Fibroblast of lung (primary cell): ENCODE measurements around the gene GVQW3. TPM values are rescaled to one million over a fixed set of nuclear protein-coding genes. Genes with fewer than 3 reads are reported as not detected.

Experiments
- DNase-seq, 2 donors: peaks; one replicate each; pipeline versions ENCODE4 v3.0.0 to v3.0.0-alpha.2; 2010; ENCODE audit warnings: low read depth in 2 of 2
- H2AFZ ChIP-seq: 2 replicates; pipeline ENCODE4 v1.5.1; 2012; ENCODE audit warnings: low read length, control low read depth, inconsistent platforms
- H3K27ac ChIP-seq: 2 replicates; pipeline ENCODE4 v1.5.1; 2011; ENCODE audit warnings: low read length, control low read depth; ENCODE audit not compliant: insufficient read depth
- H3K27me3 ChIP-seq: 2 replicates; pipeline ENCODE4 v1.5.1; 2011; ENCODE audit warnings: mild to moderate bottlenecking, low read length; ENCODE audit not compliant: control insufficient read depth, insufficient read depth
- H3K36me3 ChIP-seq: 2 replicates; pipeline ENCODE4 v1.5.1; 2011; ENCODE audit warnings: low read length; ENCODE audit not compliant: control insufficient read depth, insufficient read depth
- H3K4me1 ChIP-seq: 2 replicates; pipeline ENCODE4 v1.5.1; 2011; ENCODE audit warnings: low read length; ENCODE audit not compliant: control insufficient read depth, insufficient read depth; ENCODE audit errors: extremely low read depth
- H3K4me2 ChIP-seq: 2 replicates; pipeline ENCODE4 v1.5.1; 2011; ENCODE audit warnings: low read length, control low read depth; ENCODE audit not compliant: insufficient read depth; ENCODE audit errors: extremely low read depth
- H3K4me3 ChIP-seq, 4 experiments: fragments of 200-600 bp in 1 of 4; sonication (generic) in 1 of 4; replicated peaks in 1 of 4; 2 replicates each; pipeline ENCODE4 v1.5.1; 2011 to 2016; ENCODE audit warnings: low read length in 4 of 4, low read depth in 3 of 4, mild to moderate bottlenecking in 3 of 4, control low read depth in 2 of 4, inconsistent platforms in 1 of 4, mixed read lengths in 1 of 4; ENCODE audit not compliant: insufficient read depth in 1 of 4; ENCODE audit errors: control extremely low read depth in 1 of 4
- H3K79me2 ChIP-seq: 2 replicates; pipeline ENCODE4 v1.5.1; 2012; ENCODE audit warnings: mild to moderate bottlenecking, low read length, inconsistent platforms; ENCODE audit not compliant: control insufficient read depth, insufficient read depth
- H3K9ac ChIP-seq: 2 replicates; pipeline ENCODE4 v1.5.1; 2011; ENCODE audit warnings: mild to moderate bottlenecking, low read length, control low read depth; ENCODE audit not compliant: insufficient read depth
- H3K9me3 ChIP-seq: 2 replicates; pipeline ENCODE4 v1.5.1; 2012; ENCODE audit warnings: low read depth, low read length; ENCODE audit not compliant: control insufficient read depth, insufficient read depth
- H4K20me1 ChIP-seq: 2 replicates; pipeline ENCODE4 v1.5.1; 2011; ENCODE audit warnings: low read length; ENCODE audit not compliant: control insufficient read depth, insufficient read depth; ENCODE audit errors: extremely low read depth
- CTCF ChIP-seq, 2 donors: IDR thresholded peaks in 1 of 2; conservative IDR thresholded peaks in 1 of 2; 1 replicate in 1 of 2; 2 replicates in 1 of 2; pipeline ENCODE4 v1.5.1; 2011 to 2012; ENCODE audit warnings: low read length in 2 of 2, control low read depth in 1 of 2, inconsistent platforms in 1 of 2, low read depth in 1 of 2, mild to moderate bottlenecking in 1 of 2
- EZH2 ChIP-seq: IDR thresholded peaks from 2 replicates; pipeline ENCODE4 v1.5.1; 2012; ENCODE audit warnings: low read length, control low read depth, mild to moderate bottlenecking; ENCODE audit errors: missing control alignments
- polyA plus RNA-seq, 2 donors: library from polyadenylated mRNA; depleted of rRNA in 1 of 2; stranded (reverse) in 1 of 2; unstranded in 1 of 2; fragments of >200 nt; gene quantifications; 2 replicates each; pipeline ENCODE4 v1.2.1, GENCODE V29; 2011 to 2012; ENCODE audit warnings: missing spikeins in 1 of 2
- total RNA-seq: library from RNA; depleted of rRNA; stranded (reverse); fragments of >200 nt; gene quantifications from 2 replicates; pipeline ENCODE4 v1.2.1, GENCODE V29; 2014

Gene GVQW3
- total and polyA plus RNA-seq, 2 donors (not counting 1 experiment from before 2014, with no cell fraction given) = 1.3 to 1.4 TPM

- peak in 1 of 2 donors; percentile 52 for DNase-seq
- TF ChIP-seq EZH2 (no peak), CTCF (conservative IDR thresholded peaks at IDR 0.05 in 1 of 2, IDR thresholded peaks at IDR 0.05 in 1 of 2; ENCODE audit: low read depth in 1 of 2, low read length in 2 of 2) (no peak)
- H3K27ac ChIP-seq = no peak overlapping the region
Measured at GRCh38 chr11:76455331-76455730, 74.2 kb downstream of the GVQW3 start.

GRCh38 chr11:76455931-76456330 lies 74.8 kb downstream of the GVQW3 start:
- Histone ChIP-seq H3K4me1 (peaks cover 8% of the 10 kb centered on the region), H3K27me3 (no peaks in the 10 kb centered on the region), H2AFZ (no peak overlapping the region), H3K27ac (no peak overlapping the region), H3K79me2 (no peaks in the 10 kb centered on the region), H3K9me3 (no peaks in the 10 kb centered on the region), H3K4me3 (no peak overlapping the region), H3K36me3 (peaks cover 4% of the 10 kb centered on the region), H3K9ac (no peak overlapping the region), H4K20me1 (no peaks in the 10 kb centered on the region), H3K4me2 (peak overlapping the region; percentile 19)
- DNase-seq = peak in 1 of 2 donors; percentile 12
- TF ChIP-seq EZH2 (no peak), CTCF (conservative IDR thresholded peaks at IDR 0.05 in 1 of 2, IDR thresholded peaks at IDR 0.05 in 1 of 2; ENCODE audit: low read depth in 1 of 2, low read length in 2 of 2) (no peak)

More at GRCh38 chr11:76455331-76455730, 74.2 kb downstream of the GVQW3 start:
- Histone ChIP-seq H3K79me2 (no peaks in the 10 kb centered on the region), H4K20me1 (no peaks in the 10 kb centered on the region), H3K9ac (no peak overlapping the region), H3K27me3 (no peaks in the 10 kb centered on the region), H3K4me1 (peaks cover 8% of the 10 kb centered on the region), H3K36me3 (peaks cover 4% of the 10 kb centered on the region), H3K9me3 (no peaks in the 10 kb centered on the region), H3K4me3 (no peak overlapping the region), H2AFZ (no peak overlapping the region), H3K4me2 (no peak overlapping the region)

- Histone ChIP-seq H3K79me2 (no peaks in the 10 kb centered on the region), H3K27me3 (no peaks in the 10 kb centered on the region), H3K27ac (no peak overlapping the region), H3K4me1 (peaks cover 8% of the 10 kb centered on the region), H4K20me1 (no peaks in the 10 kb centered on the region), H3K9ac (no peak overlapping the region), H3K4me2 (no peak overlapping the region), H3K4me3 (no peak overlapping the region), H3K36me3 (peaks cover 4% of the 10 kb centered on the region), H3K9me3 (no peaks in the 10 kb centered on the region), H2AFZ (no peak overlapping the region)
- TF ChIP-seq CTCF (conservative IDR thresholded peaks at IDR 0.05 in 1 of 2, IDR thresholded peaks at IDR 0.05 in 1 of 2; ENCODE audit: low read depth in 1 of 2, low read length in 2 of 2) (no peak), EZH2 (no peak)
- DNase-seq = peak in 1 of 2 donors; percentile 16
Measured at GRCh38 chr11:76456571-76456970, 75.4 kb downstream of the GVQW3 start.

Other genes with a start within 250 kb of the GVQW3 start
- gene WNT11, start 174.8 kb upstream of the GVQW3 start, total RNA-seq = 0.33 and 0.51 TPM in 2 replicates
- gene WNT11, start 174.8 kb upstream of the GVQW3 start, polyA plus RNA-seq = 0.06 and 0.07 TPM in 2 replicates
- 39.5 and 44.4 TPM in 2 replicates for gene THAP12, start 191 bp upstream of the GVQW3 start, total RNA-seq
- gene THAP12, start 191 bp upstream of the GVQW3 start, polyA plus RNA-seq = 52.5 and 57.9 TPM in 2 replicates
- 11.6 and 11.9 TPM in 2 replicates for gene EMSY, start 63.7 kb downstream of the GVQW3 start, total RNA-seq
- 14.2 and 15.2 TPM in 2 replicates for gene EMSY, start 63.7 kb downstream of the GVQW3 start, polyA plus RNA-seq